Measurements from ENCODE around the gene FCHO2. TPM values are rescaled to one million over a fixed set of nuclear protein-coding genes. Genes with fewer than 3 reads are reported as not detected.

The FCHO2 gene
- total RNA-seq, 1 donor from 2014 or later, result 30.2 TPM

- Mint-ChIP-seq H3K27me3 (no peaks in the 10 kb centered on the region), H3K36me3 (ENCODE audit: insufficient read depth) (peaks cover 15% of the 10 kb centered on the region), H3K4me1 (ENCODE audit: low read depth) (peaks cover 26% of the 10 kb centered on the region), H3K4me3 (ENCODE audit: low read depth) (peak overlapping the region; percentile 49), H3K27ac (peak overlapping the region; percentile 97), H3K9me3 (ENCODE audit: low read depth) (peaks cover 3% of the 10 kb centered on the region)
- no peak for TF ChIP-seq CTCF (IDR thresholded peaks at IDR 0.05; ENCODE audit: unreplicated experiment)
- DNase-seq (ENCODE audit: low spot score, unreplicated experiment), result no peak
These were observed 74.7 kb downstream of the FCHO2 start for GRCh38 chr5:73030531-73030930.

GRCh38 chr5:73030995-73031394 lies 75.2 kb downstream of the FCHO2 start:
- Mint-ChIP-seq H3K9me3 (ENCODE audit: low read depth) (peaks cover 3% of the 10 kb centered on the region), H3K27me3 (no peaks in the 10 kb centered on the region), H3K4me1 (ENCODE audit: low read depth) (peaks cover 26% of the 10 kb centered on the region), H3K36me3 (ENCODE audit: insufficient read depth) (peaks cover 13% of the 10 kb centered on the region), H3K27ac (peak overlapping the region; percentile 97), H3K4me3 (ENCODE audit: low read depth) (peak overlapping the region; percentile 44)
- peak; percentile 17 for DNase-seq (ENCODE audit: low spot score, unreplicated experiment)
- TF ChIP-seq CTCF (IDR thresholded peaks at IDR 0.05; ENCODE audit: unreplicated experiment), result no peak

- Mint-ChIP-seq H3K27ac (peak overlapping the region; percentile 97), H3K27me3 (no peaks in the 10 kb centered on the region), H3K4me1 (ENCODE audit: low read depth) (peaks cover 26% of the 10 kb centered on the region), H3K36me3 (ENCODE audit: insufficient read depth) (peaks cover 13% of the 10 kb centered on the region), H3K4me3 (ENCODE audit: low read depth) (no peak overlapping the region), H3K9me3 (ENCODE audit: low read depth) (peaks cover 3% of the 10 kb centered on the region)
- DNase-seq (ENCODE audit: low spot score, unreplicated experiment), result no peak
- no peak for TF ChIP-seq CTCF (IDR thresholded peaks at IDR 0.05; ENCODE audit: unreplicated experiment)
These were observed 76.0 kb downstream of the FCHO2 start for GRCh38 chr5:73031839-73032238.

DNA sequence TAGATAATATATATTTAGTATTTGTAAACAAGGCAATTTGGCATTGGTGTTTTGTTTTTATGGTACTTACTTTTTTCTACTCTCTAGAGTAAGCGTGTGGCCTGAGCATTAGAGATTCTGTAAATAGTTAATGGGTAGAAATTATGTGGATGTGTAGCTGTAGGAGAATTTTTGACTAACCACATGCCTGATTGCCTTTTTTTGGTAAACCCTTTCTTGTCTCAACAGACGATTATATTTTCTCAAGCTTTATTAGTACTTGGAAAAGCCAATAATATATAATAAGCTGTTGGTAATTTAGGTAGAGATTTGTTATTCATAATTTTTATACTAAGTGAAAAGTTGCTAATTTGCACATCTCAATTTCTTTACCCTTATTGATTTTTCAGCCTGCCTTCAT lies 76.8 kb downstream of the FCHO2 start:
- H3K27ac Mint-ChIP-seq, result no peak overlapping the region
- peaks cover 26% of the 10 kb centered on the region for H3K4me1 Mint-ChIP-seq (ENCODE audit: low read depth)
- no peak for DNase-seq (ENCODE audit: low spot score, unreplicated experiment)
- H3K9me3 Mint-ChIP-seq (ENCODE audit: low read depth), result peaks cover 3% of the 10 kb centered on the region
- TF ChIP-seq CTCF (IDR thresholded peaks at IDR 0.05; ENCODE audit: unreplicated experiment), result no peak
- no peak overlapping the region for H3K4me3 Mint-ChIP-seq (ENCODE audit: low read depth)
- H3K27me3 Mint-ChIP-seq, result no peaks in the 10 kb centered on the region
- H3K36me3 Mint-ChIP-seq (ENCODE audit: insufficient read depth), result peaks cover 10% of the 10 kb centered on the region

GRCh38 chr5:73037545-73037944 lies 81.7 kb downstream of the FCHO2 start:
- TF ChIP-seq CTCF (IDR thresholded peaks at IDR 0.05; ENCODE audit: unreplicated experiment), result no peak
- peaks cover 5% of the 10 kb centered on the region for H3K36me3 Mint-ChIP-seq (ENCODE audit: insufficient read depth)
- no peaks in the 10 kb centered on the region for H3K27me3 Mint-ChIP-seq
- H3K27ac Mint-ChIP-seq, result peak overlapping the region; percentile 41
- peaks cover 7% of the 10 kb centered on the region for H3K4me1 Mint-ChIP-seq (ENCODE audit: low read depth)
- no peaks in the 10 kb centered on the region for H3K9me3 Mint-ChIP-seq (ENCODE audit: low read depth)
- H3K4me3 Mint-ChIP-seq (ENCODE audit: low read depth), result no peak overlapping the region
- no peak for DNase-seq (ENCODE audit: low spot score, unreplicated experiment)
